Measurements from ENCODE around the gene PIGS. TPM values are rescaled to one million over a fixed set of nuclear protein-coding genes. Genes with fewer than 3 reads are reported as not detected.

The PIGS gene
- total RNA-seq, 1 donor from 2014 or later = 63.1 TPM

- H3K4me1 Mint-ChIP-seq (ENCODE audit: low read depth, unreplicated experiment) = peaks cover 15% of the 10 kb centered on the region
- peaks cover 13% of the 10 kb centered on the region for H3K27me3 Mint-ChIP-seq (ENCODE audit: unreplicated experiment)
- peaks cover 2% of the 10 kb centered on the region for H3K9me3 Mint-ChIP-seq (ENCODE audit: unreplicated experiment)
- H3K4me3 Mint-ChIP-seq (ENCODE audit: unreplicated experiment) = no peak overlapping the region
- DNase-seq = peak; percentile 81
- no peaks in the 10 kb centered on the region for H3K36me3 Mint-ChIP-seq (ENCODE audit: unreplicated experiment)
- peak; percentile 96 for TF ChIP-seq CTCF (IDR thresholded peaks at IDR 0.05; ENCODE audit: partially characterized antibody, unreplicated experiment)
- H3K27ac Mint-ChIP-seq (ENCODE audit: unreplicated experiment) = no peak overlapping the region
Measured at GRCh38 chr17:28547623-28548416, 23.5 kb downstream of the PIGS start.

- TF ChIP-seq CTCF (IDR thresholded peaks at IDR 0.05; ENCODE audit: partially characterized antibody, unreplicated experiment) = no peak
- no peak for DNase-seq
- Mint-ChIP-seq H3K4me3 (ENCODE audit: unreplicated experiment) (no peak overlapping the region), H3K27me3 (ENCODE audit: unreplicated experiment) (peaks cover 11% of the 10 kb centered on the region), H3K36me3 (ENCODE audit: unreplicated experiment) (no peaks in the 10 kb centered on the region), H3K4me1 (ENCODE audit: low read depth, unreplicated experiment) (peaks cover 13% of the 10 kb centered on the region), H3K9me3 (ENCODE audit: unreplicated experiment) (no peaks in the 10 kb centered on the region), H3K27ac (ENCODE audit: unreplicated experiment) (no peak overlapping the region)
Measured at GRCh38 chr17:28547096-28547622, 24.2 kb downstream of the PIGS start.

GRCh38 chr17:28545787-28546415 is 25.4 kb downstream of the PIGS start:
- Mint-ChIP-seq H3K27me3 (ENCODE audit: unreplicated experiment) (peaks cover 4% of the 10 kb centered on the region), H3K9me3 (ENCODE audit: unreplicated experiment) (no peaks in the 10 kb centered on the region), H3K27ac (ENCODE audit: unreplicated experiment) (peak overlapping the region; percentile 49), H3K4me3 (ENCODE audit: unreplicated experiment) (no peak overlapping the region), H3K36me3 (ENCODE audit: unreplicated experiment) (no peaks in the 10 kb centered on the region), H3K4me1 (ENCODE audit: low read depth, unreplicated experiment) (peaks cover 11% of the 10 kb centered on the region)
- DNase-seq = no peak
- TF ChIP-seq CTCF (IDR thresholded peaks at IDR 0.05; ENCODE audit: partially characterized antibody, unreplicated experiment) = no peak

GRCh38 chr17:28545141-28545503 is 26.2 kb downstream of the PIGS start:
- TF ChIP-seq CTCF (IDR thresholded peaks at IDR 0.05; ENCODE audit: partially characterized antibody, unreplicated experiment) = no peak
- Mint-ChIP-seq H3K4me1 (ENCODE audit: low read depth, unreplicated experiment) (peaks cover 5% of the 10 kb centered on the region), H3K4me3 (ENCODE audit: unreplicated experiment) (no peak overlapping the region)

More at GRCh38 chr17:28545141-28545503, 26.2 kb downstream of the PIGS start:
- no peak overlapping the region for H3K27ac Mint-ChIP-seq (ENCODE audit: unreplicated experiment)
- no peaks in the 10 kb centered on the region for H3K36me3 Mint-ChIP-seq (ENCODE audit: unreplicated experiment)
- peaks cover 4% of the 10 kb centered on the region for H3K27me3 Mint-ChIP-seq (ENCODE audit: unreplicated experiment)
- H3K9me3 Mint-ChIP-seq (ENCODE audit: unreplicated experiment) = no peaks in the 10 kb centered on the region
- DNase-seq = no peak
